Astrocyte (in vitro differentiated cells and primary cell): ENCODE data around the gene RELN.

Source experiments
- CTCF ChIP-seq: IDR thresholded peaks from 2 replicates; pipeline ENCODE4 v1.5.1; 2011; ENCODE audit warnings: low read depth, mild to moderate bottlenecking, inconsistent platforms, low read length, moderate library complexity; ENCODE audit not compliant: insufficient read depth
- EZH2 ChIP-seq: IDR thresholded peaks from 2 replicates; pipeline ENCODE4 v1.6.1; 2012; ENCODE audit warnings: mild to moderate bottlenecking, low read length, inconsistent platforms; ENCODE audit not compliant: insufficient read depth

- TF ChIP-seq CTCF (no peak), EZH2 (no peak)
These were observed 306.1 kb downstream of the RELN start for GRCh38 chr7:103683348-103683747.
